GM18502 (cell line): ENCODE measurements around the gene GTPBP4.
"Not testable (repeated sequence)": the region's sequence is repeated elsewhere in the genome, so short reads cannot be mapped to it uniquely, and the experiment has no call there.

Experiments used
- ATAC-seq: cut with Tn5 transposase; IDR thresholded peaks from one replicate; pipeline ENCODE4 v1.9.1; 2021; ENCODE audit warnings: mild to moderate bottlenecking; ENCODE audit not compliant: unreplicated experiment, poor library complexity

GTPBP4 gene

GRCh38 chr10:1020460-1020859 is 32.2 kb downstream of the GTPBP4 start:
- ATAC-seq: no peak

- no peak for ATAC-seq
These were observed 32.7 kb downstream of the GTPBP4 start for GRCh38 chr10:1020958-1021357.

GRCh38 chr10:1022413-1022812 is 34.2 kb downstream of the GTPBP4 start:
- ATAC-seq: no peak

- no peak for ATAC-seq
These were observed 35.9 kb downstream of the GTPBP4 start for GRCh38 chr10:1024103-1024502.

GRCh38 chr10:1025683-1026082 is 37.4 kb downstream of the GTPBP4 start, which contains the start of gene IDI2:
Gene IDI2, minus strand, starts transcription at chr10:1025859. Its CDS starts 1,136 bp downstream, at chr10:1024723.
- no peak for ATAC-seq

- no peak for ATAC-seq
These were observed 38.3 kb downstream of the GTPBP4 start for GRCh38 chr10:1026578-1026977.

- ATAC-seq: no peak
These were observed 41.6 kb downstream of the GTPBP4 start for GRCh38 chr10:1029838-1030237.

- no peak for ATAC-seq
These were observed 45.4 kb downstream of the GTPBP4 start for GRCh38 chr10:1033601-1034000.

- no peak for ATAC-seq
These were observed 46.5 kb downstream of the GTPBP4 start for GRCh38 chr10:1034758-1035157.

- no peak for ATAC-seq
These were observed 47.0 kb downstream of the GTPBP4 start for GRCh38 chr10:1035201-1035600.

- ATAC-seq: peak; percentile 58
These were observed 48.1 kb downstream of the GTPBP4 start for GRCh38 chr10:1036341-1036791.

GRCh38 chr10:1037098-1037497 is 48.9 kb downstream of the GTPBP4 start:
- no peak for ATAC-seq

- not testable (repeated sequence) for ATAC-seq
These were observed 50.5 kb downstream of the GTPBP4 start for GRCh38 chr10:1038769-1039168.

- no peak for ATAC-seq
These were observed 51.9 kb downstream of the GTPBP4 start for GRCh38 chr10:1040133-1040532.

GRCh38 chr10:1041514-1041913 is 53.3 kb downstream of the GTPBP4 start:
- ATAC-seq: no peak

- peak; percentile 58 for ATAC-seq
These were observed 55.3 kb downstream of the GTPBP4 start for GRCh38 chr10:1043532-1043995.

GRCh38 chr10:1044146-1044545 is 55.9 kb downstream of the GTPBP4 start:
- ATAC-seq: no peak

GRCh38 chr10:1044964-1045363 is 56.7 kb downstream of the GTPBP4 start:
- no peak for ATAC-seq

- ATAC-seq: no peak
These were observed 57.2 kb downstream of the GTPBP4 start for GRCh38 chr10:1045415-1045814.

- ATAC-seq: no peak
These were observed 59.7 kb downstream of the GTPBP4 start for GRCh38 chr10:1047937-1048336.

GRCh38 chr10:1048349-1048731 is 60.1 kb downstream of the GTPBP4 start:
- no peak for ATAC-seq

- ATAC-seq: peak; percentile 82
These were observed 60.6 kb downstream of the GTPBP4 start, which contains the start of gene IDI1 for GRCh38 chr10:1048732-1049424. Gene IDI1, minus strand, starts transcription at chr10:1049119. Its CDS starts 116 bp downstream, at chr10:1049003.
